Measurements from ENCODE around the gene SCP2D1.
A peak's percentile ranks its signal among the peaks of the same experiment; 100 is the strongest.
"Not testable (repeated sequence)": the region's sequence is repeated elsewhere in the genome, so short reads cannot be mapped to it uniquely, and the experiment has no call there.

Gene SCP2D1

DNA sequence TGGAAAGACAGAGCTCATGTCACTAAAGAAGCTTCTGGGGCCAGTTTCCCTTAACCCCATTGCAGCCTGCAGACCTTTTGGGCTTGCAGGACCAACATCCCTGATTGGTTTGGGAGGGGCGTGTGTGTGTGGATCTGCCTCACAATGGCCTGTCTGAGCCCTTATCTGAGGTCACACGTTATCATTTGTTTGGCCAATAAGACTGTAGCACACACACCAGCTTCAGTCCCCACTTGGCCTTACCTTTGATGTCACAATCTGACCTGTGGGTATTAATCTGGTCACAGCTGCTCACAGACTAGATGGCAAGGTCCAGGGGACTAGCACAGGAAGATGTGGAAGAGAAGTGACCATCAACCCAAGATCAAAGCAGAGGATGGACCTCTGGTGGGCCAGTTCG is at the start of gene SCP2D1:
SCP2D1 (plus strand) TSS at position 301 of the 400 bp plus-strand sequence; CDS start at position 334, 33 bp downstream.
- H3K27me3 ChIP-seq (ENCODE audit: low read depth): no peaks in the 10 kb centered on the region
- no peaks in the 10 kb centered on the region for H3K4me1 ChIP-seq
- no peak within 1 kb of the TSS for H3K4me3 ChIP-seq
- DNase-seq (ENCODE audit: low spot score in 2 of 2): no peak
- H3K36me3 ChIP-seq (replicated peaks): no peaks in the 10 kb centered on the region
- no peaks in the 10 kb centered on the region for H3K9me3 ChIP-seq
- in situ Hi-C loops (cut with MboI; ENCODE audit: low sequenced_read_pairs): loop anchor here (25.0 kb wide), 3 partner anchors 99 to 849 kb away; partner anchors contain the start of gene SLC24A3

DNA sequence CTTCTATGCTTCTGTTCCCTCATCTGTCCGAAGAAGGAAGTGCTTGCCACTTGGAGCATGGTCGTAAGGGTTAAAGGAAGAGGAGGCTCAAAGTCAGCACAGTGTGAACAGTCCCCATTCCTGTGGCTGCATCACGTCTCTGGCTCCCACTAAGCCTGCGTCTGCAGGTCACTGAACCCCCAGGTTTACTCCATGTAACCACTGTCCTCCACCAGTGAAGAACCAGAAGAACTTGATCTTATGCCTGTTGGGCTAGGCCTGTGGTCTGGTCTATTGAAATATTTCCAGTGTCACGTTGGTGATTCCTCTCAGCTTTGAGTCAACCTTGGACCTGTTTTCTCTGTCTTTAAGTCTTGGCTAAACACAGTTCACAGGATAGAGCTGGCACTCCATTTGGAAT is 45.9 kb upstream of the SCP2D1 start:
- in situ Hi-C loops (cut with MboI; ENCODE audit: low sequenced_read_pairs): no loop called here
- Histone ChIP-seq H3K27me3 (ENCODE audit: low read depth) (no peaks in the 10 kb centered on the region), H3K36me3 (replicated peaks) (peaks cover 4% of the 10 kb centered on the region; the same call in 1 of the 2 replicates), H3K4me3 (no peak overlapping the region), H3K4me1 (no peaks in the 10 kb centered on the region), H3K9me3 (no peaks in the 10 kb centered on the region)
- no peak for DNase-seq (ENCODE audit: low spot score in 2 of 2)

DNA sequence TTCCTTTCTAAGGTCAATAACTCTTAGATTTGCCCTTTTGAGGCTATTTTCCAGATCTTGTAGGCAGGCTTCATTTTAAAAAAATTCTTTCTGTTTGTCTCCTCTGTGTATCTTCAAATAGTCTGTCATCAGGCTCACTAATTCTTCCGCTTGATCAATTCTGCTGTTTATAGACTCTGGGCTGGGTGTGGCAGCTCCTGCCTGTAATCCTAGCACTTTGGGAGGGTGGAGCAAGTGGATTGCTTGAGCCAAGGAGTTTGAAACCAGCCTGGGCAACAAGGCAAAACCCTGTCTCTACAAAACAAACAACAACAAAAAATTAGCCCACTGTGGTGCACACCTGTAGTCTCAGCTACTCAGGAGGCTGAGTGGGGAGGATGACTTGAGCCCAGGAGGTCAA is 40.0 kb upstream of the SCP2D1 start:
- no peaks in the 10 kb centered on the region for H3K9me3 ChIP-seq
- H3K36me3 ChIP-seq (replicated peaks): no peaks in the 10 kb centered on the region
- in situ Hi-C loops (cut with MboI; ENCODE audit: low sequenced_read_pairs): no loop called here
- DNase-seq (ENCODE audit: low spot score in 2 of 2): no peak
- H3K4me1 ChIP-seq: no peaks in the 10 kb centered on the region
- H3K27me3 ChIP-seq (ENCODE audit: low read depth): no peaks in the 10 kb centered on the region
- no peak overlapping the region for H3K4me3 ChIP-seq

DNA sequence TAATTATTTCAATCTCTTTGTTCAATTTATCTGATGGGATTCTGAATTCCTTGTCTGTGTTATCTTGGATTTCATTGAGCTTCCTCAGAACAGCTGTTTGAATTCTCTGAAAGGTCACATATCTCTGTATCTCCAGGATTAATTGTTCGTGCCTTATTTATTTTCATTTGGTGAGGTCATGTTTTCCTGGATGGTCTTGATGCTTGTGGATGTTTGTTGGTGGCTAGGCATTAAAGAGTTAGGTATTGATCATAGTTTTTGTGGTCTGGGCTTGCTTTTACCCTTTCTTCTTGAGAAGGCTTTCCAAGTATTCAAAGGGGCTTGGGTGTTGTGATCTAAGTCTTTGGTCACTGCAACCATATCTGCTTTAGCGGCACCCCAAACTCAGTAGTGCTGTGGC is 39.4 kb upstream of the SCP2D1 start:
- no peak for DNase-seq (ENCODE audit: low spot score in 2 of 2)
- no peaks in the 10 kb centered on the region for H3K9me3 ChIP-seq
- H3K36me3 ChIP-seq (replicated peaks): no peaks in the 10 kb centered on the region
- no peak overlapping the region for H3K4me3 ChIP-seq
- H3K4me1 ChIP-seq: no peaks in the 10 kb centered on the region
- H3K27me3 ChIP-seq (ENCODE audit: low read depth): no peaks in the 10 kb centered on the region
- in situ Hi-C loops (cut with MboI; ENCODE audit: low sequenced_read_pairs): no loop called here

DNA sequence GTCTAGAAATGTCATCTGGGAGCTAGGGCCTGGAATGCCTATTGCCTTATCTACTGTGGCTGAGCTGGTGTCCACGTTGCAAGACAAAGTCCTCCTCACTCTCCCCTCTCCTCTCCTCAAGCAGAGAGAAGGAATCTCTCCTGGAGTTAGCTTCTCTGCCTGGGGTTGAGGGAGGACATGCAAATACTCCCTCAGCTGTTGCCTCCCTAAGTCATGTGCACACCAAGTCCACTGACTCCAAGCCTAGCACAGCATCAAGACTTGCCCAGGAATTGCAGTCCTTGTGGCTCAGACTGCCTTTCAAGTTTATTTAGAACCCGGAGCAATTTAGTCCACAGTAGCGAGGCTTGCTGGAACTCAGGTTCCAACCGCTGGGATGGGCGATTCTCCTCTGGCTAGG is 38.0 kb upstream of the SCP2D1 start:
- Histone ChIP-seq H3K36me3 (replicated peaks) (no peaks in the 10 kb centered on the region), H3K9me3 (no peaks in the 10 kb centered on the region), H3K27me3 (ENCODE audit: low read depth) (peaks cover 2% of the 10 kb centered on the region; the same call in 1 of the 2 replicates), H3K4me3 (no peak overlapping the region), H3K4me1 (no peaks in the 10 kb centered on the region)
- in situ Hi-C loops (cut with MboI; ENCODE audit: low sequenced_read_pairs): no loop called here
- no peak for DNase-seq (ENCODE audit: low spot score in 2 of 2)

DNA sequence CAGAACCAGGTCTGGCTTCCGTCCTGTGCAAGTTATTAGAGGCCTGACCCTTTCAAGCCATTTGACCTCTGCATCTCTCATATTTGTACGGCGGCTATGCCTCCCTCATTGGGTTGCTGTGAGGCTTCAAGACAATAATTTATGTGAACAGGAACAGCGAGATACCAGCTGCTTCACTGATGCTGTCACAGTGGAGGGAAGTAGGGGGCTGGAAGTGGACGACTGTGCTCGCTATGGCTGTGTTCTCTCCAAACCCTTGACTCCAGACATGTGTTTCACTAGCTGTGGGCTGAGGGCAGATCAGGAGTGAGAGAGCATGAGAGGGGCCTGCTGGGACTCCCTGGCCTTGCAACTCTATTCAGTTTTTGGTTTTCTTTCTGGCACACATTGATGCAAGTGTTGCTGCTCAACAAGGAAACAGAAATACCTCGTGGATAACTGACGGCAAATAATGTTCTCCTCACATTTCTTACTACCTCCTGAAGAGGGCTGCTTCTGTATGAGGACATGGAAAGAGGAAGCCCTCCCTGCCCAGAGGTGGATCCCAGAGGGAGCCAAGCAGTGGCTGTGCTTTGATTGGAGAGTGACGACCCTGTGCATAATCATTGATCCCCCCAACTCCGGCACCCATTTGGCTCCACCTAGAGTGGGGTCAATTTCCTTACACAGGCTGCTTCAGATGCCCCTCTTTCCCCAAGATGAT is 34.7 kb upstream of the SCP2D1 start:
- Histone ChIP-seq H3K36me3 (replicated peaks) (no peaks in the 10 kb centered on the region), H3K27me3 (ENCODE audit: low read depth) (peaks cover 2% of the 10 kb centered on the region; the same call in 1 of the 2 replicates), H3K9me3 (no peaks in the 10 kb centered on the region), H3K4me3 (no peak overlapping the region), H3K4me1 (no peaks in the 10 kb centered on the region)
- DNase-seq (ENCODE audit: low spot score in 2 of 2): no peak
- in situ Hi-C loops (cut with MboI; ENCODE audit: low sequenced_read_pairs): no loop called here

DNA sequence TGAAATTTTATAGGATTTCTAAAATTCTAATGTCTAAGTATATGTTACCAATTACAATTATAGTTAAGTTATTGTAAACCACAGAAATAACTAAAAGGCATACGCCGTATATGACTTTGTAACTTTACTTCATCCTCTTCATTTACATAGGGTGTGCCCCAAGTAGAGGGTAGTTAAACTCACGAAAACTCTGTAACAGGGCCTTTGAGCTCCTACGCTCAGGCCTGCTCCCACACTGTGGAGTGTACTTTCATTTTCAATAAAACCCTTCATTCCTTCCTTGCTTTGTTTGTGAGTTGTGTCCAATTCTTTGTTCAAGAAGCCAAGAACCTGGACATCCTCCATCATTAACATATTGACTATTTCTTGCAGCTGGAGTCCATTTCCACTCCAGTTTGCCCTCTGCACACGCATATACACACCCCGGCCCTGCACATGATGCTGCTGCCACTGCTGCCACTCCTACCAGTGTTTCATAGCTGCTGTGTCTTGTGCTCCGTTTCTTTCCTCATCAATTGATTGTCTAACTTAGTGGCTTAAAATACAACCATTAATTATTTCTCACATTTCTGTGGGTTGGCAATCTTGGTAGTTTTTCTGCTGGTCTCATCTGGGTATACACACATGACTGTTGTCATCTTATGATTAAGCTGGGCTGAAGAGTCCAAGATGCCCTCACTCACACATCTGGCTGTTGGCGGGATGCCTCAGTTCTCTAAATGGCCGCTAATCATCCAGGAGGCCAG is 33.0 kb upstream of the SCP2D1 start:
- in situ Hi-C loops (cut with MboI; ENCODE audit: low sequenced_read_pairs): no loop called here
- H3K4me3 ChIP-seq: no peak overlapping the region
- H3K27me3 ChIP-seq (ENCODE audit: low read depth): peaks cover 2% of the 10 kb centered on the region; the same call in 1 of the 2 replicates
- H3K9me3 ChIP-seq: no peaks in the 10 kb centered on the region
- no peaks in the 10 kb centered on the region for H3K36me3 ChIP-seq (replicated peaks)
- H3K4me1 ChIP-seq: no peaks in the 10 kb centered on the region
- no peak for DNase-seq (ENCODE audit: low spot score in 2 of 2)

DNA sequence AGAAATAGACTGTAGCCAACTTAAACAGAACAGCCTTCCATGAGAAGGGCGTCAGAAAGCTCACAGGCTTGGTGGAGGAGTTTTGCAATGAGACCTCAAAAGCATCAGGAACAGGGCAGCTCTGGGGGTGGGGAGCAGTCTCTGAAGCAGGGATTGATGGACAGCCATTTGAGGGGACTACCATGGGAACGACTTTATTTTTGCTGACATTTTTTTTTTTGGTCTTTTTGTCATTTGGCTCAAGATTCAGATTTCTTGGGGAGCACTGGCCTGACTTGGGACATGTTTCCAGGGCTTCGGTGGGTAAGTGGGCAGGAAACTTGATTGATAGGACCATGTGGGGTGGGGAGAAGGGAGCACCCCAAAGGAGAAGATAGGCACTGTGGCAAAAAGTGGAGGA is 32.1 kb upstream of the SCP2D1 start:
- no peaks in the 10 kb centered on the region for H3K36me3 ChIP-seq (replicated peaks)
- in situ Hi-C loops (cut with MboI; ENCODE audit: low sequenced_read_pairs): no loop called here
- DNase-seq (ENCODE audit: low spot score in 2 of 2): no peak
- peaks cover 2% of the 10 kb centered on the region; the same call in 1 of the 2 replicates for H3K27me3 ChIP-seq (ENCODE audit: low read depth)
- no peaks in the 10 kb centered on the region; the same call in 1 of the 2 replicates for H3K9me3 ChIP-seq
- H3K4me3 ChIP-seq: no peak overlapping the region
- H3K4me1 ChIP-seq: no peaks in the 10 kb centered on the region

DNA sequence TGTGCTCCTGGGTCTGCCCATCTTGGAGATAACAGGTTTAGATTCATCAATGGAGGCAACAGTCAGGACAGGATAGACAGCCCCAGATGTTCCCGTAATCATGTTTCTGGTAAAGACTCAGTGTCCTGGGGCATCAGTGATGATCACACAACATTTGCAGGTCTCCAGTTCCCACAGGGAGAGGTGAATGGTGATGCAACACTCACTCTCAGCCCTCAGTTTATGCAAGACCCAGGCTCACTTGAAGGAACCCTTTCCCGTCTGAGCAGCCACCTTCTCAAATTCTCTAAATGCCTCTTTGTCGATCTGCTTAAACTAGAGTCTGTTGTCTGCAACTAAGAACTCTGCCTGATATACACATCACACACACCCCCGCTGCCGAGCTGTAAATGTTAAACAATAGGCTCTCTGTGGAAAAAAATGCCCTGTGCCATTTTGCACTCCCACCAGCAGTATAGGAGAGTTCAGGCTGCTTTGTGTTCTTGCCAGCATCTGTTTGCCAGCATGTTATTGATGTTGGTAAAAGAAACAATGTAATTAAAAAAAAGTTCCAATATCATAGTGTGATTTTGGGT is 30.1 kb upstream of the SCP2D1 start:
- Histone ChIP-seq H3K36me3 (replicated peaks) (no peaks in the 10 kb centered on the region), H3K9me3 (no peaks in the 10 kb centered on the region; the same call in 1 of the 2 replicates), H3K4me1 (no peaks in the 10 kb centered on the region), H3K27me3 (ENCODE audit: low read depth) (peaks cover 2% of the 10 kb centered on the region; the same call in 1 of the 2 replicates), H3K4me3 (no peak overlapping the region)
- DNase-seq (ENCODE audit: low spot score in 2 of 2): no peak
- in situ Hi-C loops (cut with MboI; ENCODE audit: low sequenced_read_pairs): no loop called here

DNA sequence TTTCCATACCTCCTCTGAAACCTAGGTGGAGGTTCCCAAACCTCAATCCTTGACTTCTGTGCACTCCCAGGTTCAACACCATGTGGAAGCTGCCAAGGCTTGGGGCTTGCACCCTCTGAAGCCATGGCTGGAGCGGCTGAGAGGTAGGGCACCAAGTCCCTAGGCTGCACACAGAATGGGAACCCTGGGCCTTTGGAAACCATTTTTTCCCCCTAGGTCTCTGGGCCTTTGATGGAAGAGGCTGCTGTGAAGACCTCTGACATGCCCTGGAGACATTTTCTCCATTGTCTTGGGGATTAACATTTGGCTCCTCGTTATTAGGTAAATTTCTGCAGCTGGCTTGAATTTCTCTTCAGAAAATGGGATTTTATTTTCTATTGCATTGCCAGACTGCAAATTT is 26.5 kb upstream of the SCP2D1 start:
- H3K4me3 ChIP-seq; in situ Hi-C loops (cut with MboI; ENCODE audit: low sequenced_read_pairs); DNase-seq (ENCODE audit: low spot score in 2 of 2); H3K36me3 ChIP-seq (replicated peaks); H3K4me1 ChIP-seq; H3K27me3 ChIP-seq (ENCODE audit: low read depth); H3K9me3 ChIP-seq: not testable (repeated sequence)

DNA sequence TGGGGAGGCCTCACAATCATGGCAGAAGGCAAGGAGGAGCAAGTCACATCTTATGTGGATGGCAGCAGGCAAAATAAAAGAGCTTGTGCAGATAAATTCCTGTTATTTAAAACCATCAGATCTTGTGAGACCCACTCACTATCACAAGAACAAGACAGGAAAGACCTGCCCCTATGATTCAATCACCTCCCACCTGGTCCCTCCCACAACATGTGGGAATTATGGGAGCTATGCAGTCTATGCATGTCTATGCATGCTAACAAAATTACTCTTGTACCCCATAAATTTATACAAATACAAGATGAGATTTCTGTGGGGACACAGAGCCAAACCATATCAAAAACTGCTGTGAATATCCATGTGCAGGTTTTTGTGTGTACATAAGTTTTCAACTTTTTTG is 25.6 kb upstream of the SCP2D1 start:
- in situ Hi-C loops (cut with MboI; ENCODE audit: low sequenced_read_pairs): no loop called here
- H3K36me3 ChIP-seq (replicated peaks): no peaks in the 10 kb centered on the region
- DNase-seq (ENCODE audit: low spot score in 2 of 2): no peak
- H3K9me3 ChIP-seq: no peaks in the 10 kb centered on the region; the same call in 1 of the 2 replicates
- no peaks in the 10 kb centered on the region; the same call in 1 of the 2 replicates for H3K27me3 ChIP-seq (ENCODE audit: low read depth)
- no peaks in the 10 kb centered on the region for H3K4me1 ChIP-seq
- H3K4me3 ChIP-seq: no peak overlapping the region

DNA sequence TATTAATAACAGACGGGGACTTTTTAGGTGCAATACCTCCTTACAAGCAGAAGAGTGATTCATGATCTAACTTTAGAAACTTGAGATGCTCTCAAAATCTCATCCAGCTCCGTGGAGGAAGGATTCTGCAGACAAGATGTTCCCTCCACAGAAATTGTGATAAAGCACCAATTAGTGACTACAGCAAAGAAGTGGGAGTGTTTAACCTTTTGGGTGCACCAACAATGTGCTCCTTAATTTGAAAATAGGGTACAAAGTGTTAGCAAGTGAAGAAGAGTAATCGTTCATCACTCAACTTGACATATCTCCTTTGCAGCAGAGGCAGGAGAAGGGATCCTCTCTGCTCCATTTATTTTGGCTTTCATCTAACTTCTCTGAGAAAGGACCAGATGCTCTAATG is 22.8 kb upstream of the SCP2D1 start:
- Histone ChIP-seq H3K9me3 (no peaks in the 10 kb centered on the region; the same call in 1 of the 2 replicates), H3K36me3 (replicated peaks) (no peaks in the 10 kb centered on the region), H3K4me1 (peaks cover 8% of the 10 kb centered on the region; the same call in 1 of the 2 replicates), H3K4me3 (no peak overlapping the region), H3K27me3 (ENCODE audit: low read depth) (no peaks in the 10 kb centered on the region)
- DNase-seq (ENCODE audit: low spot score in 2 of 2): no peak
- in situ Hi-C loops (cut with MboI; ENCODE audit: low sequenced_read_pairs): no loop called here

DNA sequence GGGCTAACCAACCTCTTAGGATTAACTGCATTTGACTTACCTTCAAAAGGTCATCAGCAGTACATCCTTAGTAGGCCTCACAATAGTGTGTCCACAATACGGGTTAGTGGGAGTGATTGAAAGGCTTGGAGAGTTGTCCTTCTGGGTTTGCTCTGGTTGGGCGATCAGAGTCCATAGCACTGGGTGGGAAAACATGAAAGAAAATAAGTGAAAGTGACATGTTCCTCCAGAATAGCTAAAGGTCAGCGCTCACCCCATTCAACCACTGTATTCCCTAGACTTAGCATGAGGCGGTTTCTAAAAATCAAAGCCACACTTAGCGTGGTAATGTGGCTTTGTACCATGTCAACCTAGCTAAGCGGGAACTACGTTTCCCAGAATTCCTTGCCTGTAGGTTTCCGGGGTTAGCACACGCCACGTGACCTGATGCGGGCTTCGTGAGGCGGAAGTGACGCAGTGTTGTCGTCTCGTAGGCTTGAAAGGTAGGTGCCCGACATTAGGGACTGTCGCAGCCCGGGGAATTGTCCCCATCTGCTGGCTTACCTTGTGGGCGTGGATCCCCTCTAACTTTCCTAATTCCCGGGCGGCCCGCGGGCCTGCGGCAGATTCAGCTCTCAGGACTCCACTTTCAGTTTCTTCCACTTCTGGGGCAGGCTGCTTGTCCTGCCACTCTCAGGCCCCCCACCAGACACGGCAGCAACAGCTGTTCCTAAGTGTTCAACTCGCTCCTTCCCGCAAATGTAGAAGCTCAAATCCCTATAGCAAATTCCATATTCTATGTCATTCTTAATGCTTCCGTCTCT is 19.8 kb upstream of the SCP2D1 start:
- peaks cover 8% of the 10 kb centered on the region; the same call in 1 of the 2 replicates for H3K4me1 ChIP-seq
- no peaks in the 10 kb centered on the region for H3K27me3 ChIP-seq (ENCODE audit: low read depth)
- DNase-seq (ENCODE audit: low spot score in 2 of 2): peak; percentile 85 to 87
- in situ Hi-C loops (cut with MboI; ENCODE audit: low sequenced_read_pairs): no loop called here
- peak overlapping the region; percentile 47 for H3K4me3 ChIP-seq
- no peaks in the 10 kb centered on the region for H3K36me3 ChIP-seq (replicated peaks)
- H3K9me3 ChIP-seq: no peaks in the 10 kb centered on the region
